ENCODE data around the gene LRP2.

LRP2 gene

GRCh38 chr2:169360984-169361705 lies 1.2 kb downstream of the LRP2 start:
- no peaks in the 10 kb centered on the region for H3K9me3 ChIP-seq (ENCODE audit: insufficient read depth, low read depth, low read length)
- no peaks in the 10 kb centered on the region for H3K9me2 ChIP-seq (replicated peaks; ENCODE audit: low read depth, low read length)
- no peak overlapping the region for H3K4me3 ChIP-seq (ENCODE audit: low read length, poor library complexity, severe bottlenecking)
- no peak overlapping the region for H3K4me2 ChIP-seq (ENCODE audit: low read depth, low read length, poor library complexity, severe bottlenecking)
- no peak overlapping the region for H3K9ac ChIP-seq (ENCODE audit: low read depth, low read length, poor library complexity, severe bottlenecking)
- no peak for TF ChIP-seq EZH2phosphoT487 (IDR thresholded peaks at IDR 0.05; ENCODE audit: borderline replicate concordance)
- TF ChIP-seq CTCF (conservative IDR thresholded peaks at IDR 0.05; ENCODE audit: low read length) = no peak
- H3K36me3 ChIP-seq (ENCODE audit: insufficient read depth, low read length) = no peaks in the 10 kb centered on the region
- H3K4me1 ChIP-seq (ENCODE audit: insufficient read depth, low read length, poor library complexity, severe bottlenecking) = peaks cover 15% of the 10 kb centered on the region
- peaks cover 9% of the 10 kb centered on the region for H3K27me3 ChIP-seq (ENCODE audit: insufficient read depth, low read length, poor library complexity, severe bottlenecking)
- H3K79me2 ChIP-seq (ENCODE audit: insufficient read depth, low read length) = no peaks in the 10 kb centered on the region
- H3F3A ChIP-seq (ENCODE audit: low read depth) = no peaks in the 10 kb centered on the region
- H4K20me1 ChIP-seq (ENCODE audit: insufficient read depth, low read length, poor library complexity, severe bottlenecking) = no peaks in the 10 kb centered on the region
- H2AFZ ChIP-seq (ENCODE audit: low read length) = no peak overlapping the region

GRCh38 chr2:169358016-169358415 lies 4.3 kb downstream of the LRP2 start:
- H3K9ac ChIP-seq (ENCODE audit: low read depth, low read length, poor library complexity, severe bottlenecking) = no peak overlapping the region
- no peaks in the 10 kb centered on the region for H3K79me2 ChIP-seq (ENCODE audit: insufficient read depth, low read length)
- TF ChIP-seq EZH2phosphoT487 (IDR thresholded peaks at IDR 0.05; ENCODE audit: borderline replicate concordance) (no peak), CTCF (conservative IDR thresholded peaks at IDR 0.05; ENCODE audit: low read length) (no peak)
- H3K4me1 ChIP-seq (ENCODE audit: insufficient read depth, low read length, poor library complexity, severe bottlenecking) = no peaks in the 10 kb centered on the region
- H3F3A ChIP-seq (ENCODE audit: low read depth) = no peaks in the 10 kb centered on the region
- no peaks in the 10 kb centered on the region for H3K36me3 ChIP-seq (ENCODE audit: insufficient read depth, low read length)
- H3K9me3 ChIP-seq (ENCODE audit: insufficient read depth, low read depth, low read length) = no peaks in the 10 kb centered on the region
- H3K27me3 ChIP-seq (ENCODE audit: insufficient read depth, low read length, poor library complexity, severe bottlenecking) = no peaks in the 10 kb centered on the region
- H3K9me2 ChIP-seq (replicated peaks; ENCODE audit: low read depth, low read length) = no peaks in the 10 kb centered on the region
- H3K4me2 ChIP-seq (ENCODE audit: low read depth, low read length, poor library complexity, severe bottlenecking) = no peak overlapping the region
- no peaks in the 10 kb centered on the region for H4K20me1 ChIP-seq (ENCODE audit: insufficient read depth, low read length, poor library complexity, severe bottlenecking)
- no peak overlapping the region for H3K4me3 ChIP-seq (ENCODE audit: low read length, poor library complexity, severe bottlenecking)
- H2AFZ ChIP-seq (ENCODE audit: low read length) = no peak overlapping the region

GRCh38 chr2:169354244-169354643 lies 8.1 kb downstream of the LRP2 start:
- Histone ChIP-seq H3K9me2 (replicated peaks; ENCODE audit: low read depth, low read length) (no peaks in the 10 kb centered on the region), H3K79me2 (ENCODE audit: insufficient read depth, low read length) (no peaks in the 10 kb centered on the region), H3K27me3 (ENCODE audit: insufficient read depth, low read length, poor library complexity, severe bottlenecking) (no peaks in the 10 kb centered on the region), H4K20me1 (ENCODE audit: insufficient read depth, low read length, poor library complexity, severe bottlenecking) (no peaks in the 10 kb centered on the region), H2AFZ (ENCODE audit: low read length) (no peak overlapping the region), H3K9me3 (ENCODE audit: insufficient read depth, low read depth, low read length) (no peaks in the 10 kb centered on the region), H3F3A (ENCODE audit: low read depth) (no peaks in the 10 kb centered on the region), H3K9ac (ENCODE audit: low read depth, low read length, poor library complexity, severe bottlenecking) (no peak overlapping the region), H3K36me3 (ENCODE audit: insufficient read depth, low read length) (no peaks in the 10 kb centered on the region), H3K4me1 (ENCODE audit: insufficient read depth, low read length, poor library complexity, severe bottlenecking) (no peaks in the 10 kb centered on the region), H3K4me3 (ENCODE audit: low read length, poor library complexity, severe bottlenecking) (no peak overlapping the region), H3K4me2 (ENCODE audit: low read depth, low read length, poor library complexity, severe bottlenecking) (no peak overlapping the region)
- TF ChIP-seq EZH2phosphoT487 (IDR thresholded peaks at IDR 0.05; ENCODE audit: borderline replicate concordance) (no peak), CTCF (conservative IDR thresholded peaks at IDR 0.05; ENCODE audit: low read length) (no peak)

Measured in Loucy (cell line).